GM19468 (cell line): Measurements from ENCODE around the gene LGALS7B.

ENCODE experiments used
- ATAC-seq: cut with Tn5 transposase; IDR thresholded peaks from one replicate; pipeline ENCODE4 v1.9.1; 2021; ENCODE audit warnings: mild to moderate bottlenecking, moderate library complexity, moderate number of reproducible peaks; ENCODE audit not compliant: unreplicated experiment; ENCODE audit errors: extremely low read depth

LGALS7B gene

GRCh38 chr19:38838986-38839761, 50.2 kb downstream of the LGALS7B start:
- no peak for ATAC-seq

GRCh38 chr19:38839816-38840582, 51.0 kb downstream of the LGALS7B start:
- no peak for ATAC-seq

- no peak for ATAC-seq
Observed at GRCh38 chr19:38840583-38840968, 51.6 kb downstream of the LGALS7B start.
